ENCODE measurements around the gene ACTA2. TPM values are rescaled to one million over a fixed set of nuclear protein-coding genes. Genes with fewer than 3 reads are reported as not detected.
A peak's percentile ranks its signal among the peaks of the same experiment; 100 is the strongest.

The ACTA2 gene
- total RNA-seq, 3 donors from 2014 or later (not counting 1 experiment from before 2014, with no cell fraction given): 5.0 to 13.1 (median 7.4) TPM

GRCh38 chr10:88974446-88975376 lies 22.1 kb upstream of the ACTA2 start:
- Histone ChIP-seq H3K36me3 (ENCODE audit: control insufficient read depth, insufficient read depth, low read length) (no peaks in the 10 kb centered on the region), H3K27ac (ENCODE audit: low read length) (peak overlapping the region; percentile 66), H3K4me3 (ENCODE audit: low read length) (peak overlapping the region; percentile 56), H3K27me3 (ENCODE audit: control insufficient read depth, insufficient read depth, low read length) (no peaks in the 10 kb centered on the region), H3K9me3 (ENCODE audit: control insufficient read depth, insufficient read depth, low read length) (no peaks in the 10 kb centered on the region), H3K4me1 (ENCODE audit: control insufficient read depth, insufficient read depth, low read length) (peaks cover 6% of the 10 kb centered on the region)
- WGBS (ENCODE audit: insufficient coverage): 17% methylated on average over 4 of the region's 7 CpGs
- Mint-ChIP-seq H3K4me3 (peak overlapping the region; percentile 96), H3K4me1 (peaks cover 9 to 11% of the 10 kb centered on the region in 2 donors), H3K9me3 (no peaks in the 10 kb centered on the region), H3K36me3 (no peaks in the 10 kb centered on the region), H3K27ac (peak overlapping the region; percentile 90 to 92), H3K27me3 (ENCODE audit: low read depth in 2 of 2) (no peaks in the 10 kb centered on the region)
- ATAC-seq (peak; percentile 71 to 86 (median 71)), DNase-seq (peak in 1 of 2 donors; percentile 63)
- no peak for TF ChIP-seq CTCF (IDR thresholded peaks at IDR 0.05)
- intact Hi-C loops (cut with micrococcal nuclease): loop anchor here (2.0 kb wide), 1 partner anchor 16 kb away; the partner anchor contains the start of gene FAS

- no peaks in the 10 kb centered on the region for H3K36me3 ChIP-seq (ENCODE audit: control insufficient read depth, insufficient read depth, low read length)
- intact Hi-C loops (cut with micrococcal nuclease): loop anchor here (2.0 kb wide), 1 partner anchor 17 kb away; the partner anchor contains the start of gene FAS
- ATAC-seq (no peak), DNase-seq (no peak)
- Mint-ChIP-seq H3K4me1 (peaks cover 9 to 11% of the 10 kb centered on the region in 2 donors), H3K9me3 (no peaks in the 10 kb centered on the region), H3K27ac (peak overlapping the region in 1 of 2 donors; percentile 23), H3K27me3 (ENCODE audit: low read depth in 2 of 2) (no peaks in the 10 kb centered on the region), H3K4me3 (no peak overlapping the region), H3K36me3 (no peaks in the 10 kb centered on the region)
- no peak overlapping the region for H3K4me3 ChIP-seq (ENCODE audit: low read length)
- no peak for TF ChIP-seq CTCF (IDR thresholded peaks at IDR 0.05)
- H3K9me3 ChIP-seq (ENCODE audit: control insufficient read depth, insufficient read depth, low read length): no peaks in the 10 kb centered on the region
- H3K27ac ChIP-seq (ENCODE audit: low read length): no peak overlapping the region
- H3K4me1 ChIP-seq (ENCODE audit: control insufficient read depth, insufficient read depth, low read length): peaks cover 6% of the 10 kb centered on the region
- 92% methylated on average over 3 of the region's 3 CpGs for WGBS (ENCODE audit: insufficient coverage)
- H3K27me3 ChIP-seq (ENCODE audit: control insufficient read depth, insufficient read depth, low read length): no peaks in the 10 kb centered on the region
Observed at GRCh38 chr10:88974012-88974411, 21.4 kb upstream of the ACTA2 start.

- TF ChIP-seq CTCF (IDR thresholded peaks at IDR 0.05): no peak
- 96% methylated on average over 5 of the region's 5 CpGs for WGBS (ENCODE audit: insufficient coverage)
- H3K4me3 Mint-ChIP-seq: no peak overlapping the region
Observed at GRCh38 chr10:88971221-88972061, 18.9 kb upstream of the ACTA2 start.

More at GRCh38 chr10:88971221-88972061, 18.9 kb upstream of the ACTA2 start:
- H3K4me1 Mint-ChIP-seq: peaks cover 9 to 11% of the 10 kb centered on the region in 2 donors
- H3K27me3 ChIP-seq (ENCODE audit: control insufficient read depth, insufficient read depth, low read length): no peaks in the 10 kb centered on the region
- H3K9me3 Mint-ChIP-seq: no peaks in the 10 kb centered on the region
- H3K36me3 Mint-ChIP-seq: no peaks in the 10 kb centered on the region
- no peak for DNase-seq
- no peak overlapping the region for H3K27ac Mint-ChIP-seq
- H3K27ac ChIP-seq (ENCODE audit: low read length): no peak overlapping the region
- no peaks in the 10 kb centered on the region for H3K27me3 Mint-ChIP-seq (ENCODE audit: low read depth in 2 of 2)
- no peak for ATAC-seq
- H3K4me1 ChIP-seq (ENCODE audit: control insufficient read depth, insufficient read depth, low read length): peaks cover 6% of the 10 kb centered on the region
- no peaks in the 10 kb centered on the region for H3K9me3 ChIP-seq (ENCODE audit: control insufficient read depth, insufficient read depth, low read length)
- no peaks in the 10 kb centered on the region for H3K36me3 ChIP-seq (ENCODE audit: control insufficient read depth, insufficient read depth, low read length)
- intact Hi-C loops (cut with micrococcal nuclease): no loop called here
- H3K4me3 ChIP-seq (ENCODE audit: low read length): no peak overlapping the region
